OCI-LY1 (cell line): ENCODE measurements around the gene PPIF.

Source experiments
- H2AFZ ChIP-seq: fragments of 200-600 bp; sonication (generic), shearing (Covaris generic); 2 replicates; pipeline ENCODE4 v1.6.0; 2014; ENCODE audit warnings: antibody characterized with exemption, mild to moderate bottlenecking, low read length
- H3F3A ChIP-seq: fragments of 200-600 bp; sonication (generic), shearing (Covaris generic); 2 replicates; pipeline ENCODE4 v1.6.0; 2014; ENCODE audit warnings: mild to moderate bottlenecking, antibody characterized with exemption, low read length, moderate library complexity; ENCODE audit not compliant: insufficient read depth
- H3K27ac ChIP-seq: fragments of 200-600 bp; sonication (generic); 2 replicates; pipeline ENCODE4 v1.5.1; 2014; ENCODE audit warnings: low read length, mixed run types, mild to moderate bottlenecking, low read depth; ENCODE audit not compliant: poor library complexity, severe bottlenecking
- H3K27me3 ChIP-seq: fragments of 200-600 bp; sonication (generic); 2 replicates; pipeline ENCODE4 v1.6.0; 2014; ENCODE audit warnings: antibody characterized with exemption, mild to moderate bottlenecking, low read length, moderate library complexity; ENCODE audit not compliant: insufficient read depth
- H3K36me3 ChIP-seq: fragments of 200-600 bp; sonication (generic); 2 replicates; pipeline ENCODE4 v1.6.1; 2014; ENCODE audit warnings: mild to moderate bottlenecking, antibody characterized with exemption, low read length, moderate library complexity, mixed read lengths; ENCODE audit not compliant: insufficient read depth
- H3K4me1 ChIP-seq: fragments of 200-600 bp; sonication (generic); 2 replicates; pipeline ENCODE4 v1.5.1; 2014; ENCODE audit warnings: mild to moderate bottlenecking, low read length, moderate library complexity; ENCODE audit not compliant: insufficient read depth, severe bottlenecking
- H3K4me2 ChIP-seq: fragments of 200-600 bp; sonication (generic), shearing (Covaris generic); 2 replicates; pipeline ENCODE4 v1.6.1; 2014; ENCODE audit warnings: low read length
- H3K4me3 ChIP-seq: fragments of 200-600 bp; sonication (generic); 2 replicates; pipeline ENCODE4 v1.5.1; 2014; ENCODE audit warnings: low read length, low read depth, mild to moderate bottlenecking, mixed read lengths; ENCODE audit not compliant: poor library complexity, severe bottlenecking
- H3K79me2 ChIP-seq: fragments of 200-600 bp; shearing (Covaris generic); 2 replicates; pipeline ENCODE4 v1.6.1; 2016; ENCODE audit warnings: mixed run types, low read length, mixed read lengths; ENCODE audit not compliant: insufficient read depth
- H3K9ac ChIP-seq: fragments of 200-600 bp; sonication (generic), shearing (Covaris generic); 2 replicates; pipeline ENCODE4 v1.6.1; 2014; ENCODE audit warnings: mild to moderate bottlenecking, low read length, mixed read lengths
- H3K9me2 ChIP-seq: fragments of 200-600 bp; sonication (generic), shearing (Covaris generic); 2 replicates; pipeline ENCODE4 v1.6.1; 2014; ENCODE audit warnings: low read depth, mild to moderate bottlenecking, low read length, mixed read lengths
- H3K9me3 ChIP-seq: fragments of 200-600 bp; shearing (Covaris generic); 2 replicates; pipeline ENCODE4 v1.6.1; 2014; ENCODE audit warnings: low read length, mixed read lengths
- H4K20me1 ChIP-seq: fragments of 200-600 bp; sonication (generic), shearing (Covaris generic); 2 replicates; pipeline ENCODE4 v1.6.0; 2016; ENCODE audit warnings: mild to moderate bottlenecking, low read length; ENCODE audit not compliant: insufficient read depth
- EZH2 ChIP-seq: fragments of 200-600 bp; sonication (generic), shearing (Covaris generic); IDR thresholded peaks from 2 replicates; pipeline ENCODE4 v1.8.0; 2017; ENCODE audit warnings: borderline replicate concordance, mixed run types, mild to moderate bottlenecking, antibody characterized with exemption, low read length, moderate library complexity, mixed read lengths
- TF ChIP-seq, protein P1 (sequence below): fragments of 200-600 bp; sonication (generic), shearing (Covaris generic); IDR thresholded peaks from 2 replicates; pipeline ENCODE4 v1.5.1; 2017; ENCODE audit warnings: mild to moderate bottlenecking, antibody characterized with exemption, low read length, moderate library complexity, mixed read lengths

Gene PPIF

DNA sequence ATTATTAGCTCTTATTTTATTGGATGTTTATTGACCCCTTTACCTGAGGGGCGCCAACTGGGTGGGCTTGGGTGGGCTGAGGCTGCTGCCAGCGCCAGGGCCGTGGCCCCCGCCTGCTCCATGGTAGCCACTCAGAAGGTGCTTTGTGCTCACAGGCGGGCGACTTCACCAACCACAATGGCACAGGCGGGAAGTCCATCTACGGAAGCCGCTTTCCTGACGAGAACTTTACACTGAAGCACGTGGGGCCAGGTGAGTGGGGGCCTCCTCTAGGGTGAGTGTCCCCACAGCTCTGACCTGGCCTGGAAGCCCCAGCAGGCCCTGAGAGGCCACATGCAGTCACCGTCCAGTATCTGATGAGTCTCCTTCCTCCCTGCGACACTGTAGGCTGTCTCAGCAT is 4.1 kb downstream of the PPIF start:
- no peaks in the 10 kb centered on the region for H3K9me2 ChIP-seq
- no peaks in the 10 kb centered on the region for H4K20me1 ChIP-seq

DNA sequence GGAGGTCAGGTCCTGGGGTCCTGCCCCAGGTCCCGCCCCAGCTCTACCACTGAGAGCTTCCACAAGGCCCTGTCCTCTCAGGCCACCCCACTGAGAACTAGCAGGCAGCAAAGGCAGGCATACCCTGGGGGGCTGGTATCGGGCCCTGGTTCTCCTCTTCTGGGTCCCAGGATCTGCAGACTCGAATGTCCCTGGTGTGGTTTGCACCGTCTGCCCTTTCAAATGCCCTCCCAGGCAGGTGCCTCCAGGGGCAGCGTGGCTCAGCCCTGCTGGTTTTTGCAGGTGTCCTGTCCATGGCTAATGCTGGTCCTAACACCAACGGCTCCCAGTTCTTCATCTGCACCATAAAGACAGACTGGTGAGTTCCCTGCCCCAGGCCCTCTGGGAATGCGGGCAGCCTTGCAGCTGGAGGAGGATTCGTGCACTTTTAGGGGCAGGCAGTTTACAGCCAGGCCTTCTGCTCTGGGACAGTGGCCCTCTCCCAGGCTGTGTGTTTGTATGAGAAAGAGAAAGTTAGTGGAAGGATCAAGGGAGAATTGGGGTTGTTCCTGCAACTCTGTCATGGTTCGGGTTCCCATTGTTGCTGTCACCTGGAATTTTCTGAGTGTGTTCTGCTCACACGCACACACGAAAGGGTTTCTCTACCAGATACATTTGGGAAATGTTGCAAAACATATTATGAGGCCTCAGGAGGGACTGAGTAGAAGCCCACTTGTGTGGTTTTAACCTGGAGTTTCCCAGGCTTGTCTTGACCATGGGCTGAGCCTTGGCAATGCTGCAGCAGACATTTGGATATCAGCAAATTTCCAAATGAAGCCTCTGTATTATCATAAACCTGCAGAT is 5.0 kb downstream of the PPIF start:
- no peaks in the 10 kb centered on the region for H4K20me1 ChIP-seq
- H3F3A ChIP-seq: no peaks in the 10 kb centered on the region
- peaks cover 90% of the 10 kb centered on the region for H3K36me3 ChIP-seq
- H3K79me2 ChIP-seq: peaks cover 11% of the 10 kb centered on the region
- H3K27me3 ChIP-seq: no peaks in the 10 kb centered on the region
- no peaks in the 10 kb centered on the region for H3K9me2 ChIP-seq
- no peak overlapping the region for H3K9ac ChIP-seq
- no peak overlapping the region for H3K4me3 ChIP-seq
- no peaks in the 10 kb centered on the region for H3K9me3 ChIP-seq
- no peak overlapping the region for H3K27ac ChIP-seq
- H3K4me1 ChIP-seq: peaks cover 17% of the 10 kb centered on the region
- TF ChIP-seq, protein P1, sequence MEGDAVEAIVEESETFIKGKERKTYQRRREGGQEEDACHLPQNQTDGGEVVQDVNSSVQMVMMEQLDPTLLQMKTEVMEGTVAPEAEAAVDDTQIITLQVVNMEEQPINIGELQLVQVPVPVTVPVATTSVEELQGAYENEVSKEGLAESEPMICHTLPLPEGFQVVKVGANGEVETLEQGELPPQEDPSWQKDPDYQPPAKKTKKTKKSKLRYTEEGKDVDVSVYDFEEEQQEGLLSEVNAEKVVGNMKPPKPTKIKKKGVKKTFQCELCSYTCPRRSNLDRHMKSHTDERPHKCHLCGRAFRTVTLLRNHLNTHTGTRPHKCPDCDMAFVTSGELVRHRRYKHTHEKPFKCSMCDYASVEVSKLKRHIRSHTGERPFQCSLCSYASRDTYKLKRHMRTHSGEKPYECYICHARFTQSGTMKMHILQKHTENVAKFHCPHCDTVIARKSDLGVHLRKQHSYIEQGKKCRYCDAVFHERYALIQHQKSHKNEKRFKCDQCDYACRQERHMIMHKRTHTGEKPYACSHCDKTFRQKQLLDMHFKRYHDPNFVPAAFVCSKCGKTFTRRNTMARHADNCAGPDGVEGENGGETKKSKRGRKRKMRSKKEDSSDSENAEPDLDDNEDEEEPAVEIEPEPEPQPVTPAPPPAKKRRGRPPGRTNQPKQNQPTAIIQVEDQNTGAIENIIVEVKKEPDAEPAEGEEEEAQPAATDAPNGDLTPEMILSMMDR: no peak
- no peak for TF ChIP-seq EZH2
- no peak overlapping the region for H3K4me2 ChIP-seq
- no peak overlapping the region for H2AFZ ChIP-seq

More for the DNA sequence above, 4.1 kb downstream of the PPIF start:
- no peak overlapping the region for H3K9ac ChIP-seq
- H3K9me3 ChIP-seq: no peaks in the 10 kb centered on the region
- H3K36me3 ChIP-seq: peaks cover 81% of the 10 kb centered on the region
- TF ChIP-seq, protein P1: no peak
- no peak for TF ChIP-seq EZH2
- H3F3A ChIP-seq: no peaks in the 10 kb centered on the region
- no peak overlapping the region for H3K27ac ChIP-seq
- peaks cover 24% of the 10 kb centered on the region for H3K4me1 ChIP-seq
- H3K4me2 ChIP-seq: no peak overlapping the region
- H3K4me3 ChIP-seq: no peak overlapping the region
- peaks cover 11% of the 10 kb centered on the region for H3K79me2 ChIP-seq
- H3K27me3 ChIP-seq: no peaks in the 10 kb centered on the region
- no peak overlapping the region for H2AFZ ChIP-seq

- peaks cover 17% of the 10 kb centered on the region for H3K4me1 ChIP-seq
- no peaks in the 10 kb centered on the region for H3F3A ChIP-seq
- peaks cover 8% of the 10 kb centered on the region for H3K79me2 ChIP-seq
- H4K20me1 ChIP-seq: no peaks in the 10 kb centered on the region
- H3K9me3 ChIP-seq: no peaks in the 10 kb centered on the region
- H3K36me3 ChIP-seq: peaks cover 92% of the 10 kb centered on the region
- H2AFZ ChIP-seq: no peak overlapping the region
- H3K4me3 ChIP-seq: no peak overlapping the region
- H3K27ac ChIP-seq: no peak overlapping the region
- no peak overlapping the region for H3K9ac ChIP-seq
- TF ChIP-seq, protein P1: no peak
- TF ChIP-seq EZH2: no peak
- no peaks in the 10 kb centered on the region for H3K9me2 ChIP-seq
- H3K27me3 ChIP-seq: no peaks in the 10 kb centered on the region
- no peak overlapping the region for H3K4me2 ChIP-seq
Measured at GRCh38 chr10:79353000-79353406, 5.7 kb downstream of the PPIF start.
